Glutamatergic neuron (in vitro differentiated cells): ENCODE results near the gene RCAN2. TPM values are rescaled to one million over a fixed set of nuclear protein-coding genes. Genes with fewer than 3 reads are reported as not detected.

Experiments
- DNase-seq: peaks from one replicate; pipeline ENCODE4 v3.0.0; 2022
- H3K27ac Mint-ChIP-seq: one replicate; pipeline ENCODE4 v1.8.0; 2020; ENCODE audit warnings: mild to moderate bottlenecking, mixed read lengths, inconsistent platforms; ENCODE audit not compliant: unreplicated experiment
- H3K27me3 Mint-ChIP-seq: one replicate; pipeline ENCODE4 v1.8.0; 2020; ENCODE audit warnings: mild to moderate bottlenecking, moderate library complexity, mixed read lengths, inconsistent platforms; ENCODE audit not compliant: unreplicated experiment
- H3K36me3 Mint-ChIP-seq: one replicate; pipeline ENCODE4 v1.8.0; 2020; ENCODE audit warnings: mild to moderate bottlenecking, mixed read lengths, inconsistent platforms; ENCODE audit not compliant: unreplicated experiment
- H3K4me1 Mint-ChIP-seq: one replicate; pipeline ENCODE4 v1.8.0; 2020; ENCODE audit warnings: mild to moderate bottlenecking, low read depth, mixed read lengths, inconsistent platforms; ENCODE audit not compliant: unreplicated experiment
- H3K4me3 Mint-ChIP-seq: one replicate; pipeline ENCODE4 v1.8.0; 2020; ENCODE audit warnings: mild to moderate bottlenecking, mixed read lengths, inconsistent platforms; ENCODE audit not compliant: unreplicated experiment
- H3K9me3 Mint-ChIP-seq: one replicate; pipeline ENCODE4 v1.8.0; 2020; ENCODE audit warnings: mild to moderate bottlenecking, moderate library complexity, mixed read lengths, inconsistent platforms; ENCODE audit not compliant: unreplicated experiment
- CTCF ChIP-seq: fragments of 200-600 bp; sonication (generic); IDR thresholded peaks from one replicate; pipeline ENCODE4 v1.5.0; 2021; ENCODE audit not compliant: partially characterized antibody, unreplicated experiment
- total RNA-seq: library from RNA; stranded (reverse); fragmentation: NEBNext Ultra II Directional; extraction: Animal tissue kit (Norgen Biotek cat#: 25700); gene quantifications from one replicate; pipeline ENCODE4 v1.2.1, GENCODE V29; 2021; ENCODE audit not compliant: unreplicated experiment

Gene RCAN2
- total RNA-seq, 1 donor from 2014 or later = 21.6 TPM

- Mint-ChIP-seq H3K4me1 (no peaks in the 10 kb centered on the region), H3K27ac (no peak overlapping the region), H3K9me3 (no peaks in the 10 kb centered on the region), H3K27me3 (no peaks in the 10 kb centered on the region), H3K4me3 (no peak overlapping the region), H3K36me3 (no peaks in the 10 kb centered on the region)
- no peak for DNase-seq
- no peak for TF ChIP-seq CTCF
Measured at GRCh38 chr6:46414398-46414797, 76.9 kb downstream of the RCAN2 start.

- Mint-ChIP-seq H3K4me3 (no peak overlapping the region), H3K9me3 (peaks cover 3% of the 10 kb centered on the region), H3K27ac (no peak overlapping the region), H3K4me1 (peaks cover 7% of the 10 kb centered on the region), H3K27me3 (no peaks in the 10 kb centered on the region), H3K36me3 (no peaks in the 10 kb centered on the region)
- DNase-seq = no peak
- TF ChIP-seq CTCF = no peak
Measured at GRCh38 chr6:46412662-46413061, 78.6 kb downstream of the RCAN2 start.

- no peak for TF ChIP-seq CTCF
- H3K27ac Mint-ChIP-seq = no peak overlapping the region
- no peaks in the 10 kb centered on the region for H3K36me3 Mint-ChIP-seq
- DNase-seq = no peak
- H3K4me3 Mint-ChIP-seq = no peak overlapping the region
- H3K4me1 Mint-ChIP-seq = peaks cover 17% of the 10 kb centered on the region
- no peaks in the 10 kb centered on the region for H3K27me3 Mint-ChIP-seq
- peaks cover 3% of the 10 kb centered on the region for H3K9me3 Mint-ChIP-seq
Measured at GRCh38 chr6:46411456-46412197, 79.6 kb downstream of the RCAN2 start.

- peaks cover 3% of the 10 kb centered on the region for H3K9me3 Mint-ChIP-seq
- no peak overlapping the region for H3K27ac Mint-ChIP-seq
- no peak for DNase-seq
- no peaks in the 10 kb centered on the region for H3K36me3 Mint-ChIP-seq
- H3K4me1 Mint-ChIP-seq = peaks cover 17% of the 10 kb centered on the region
- no peak overlapping the region for H3K4me3 Mint-ChIP-seq
- no peaks in the 10 kb centered on the region for H3K27me3 Mint-ChIP-seq
- TF ChIP-seq CTCF = peak; percentile 73
Measured at GRCh38 chr6:46410334-46410953, 80.8 kb downstream of the RCAN2 start.
